SKM-1 treated with dmso at 0.1 percent for 144 hours (cell line): ENCODE measurements around the gene PDE1C.

ENCODE experiments used
- DNase-seq: peaks from one replicate; lab custom pipeline; 2025; ENCODE audit not compliant: unreplicated experiment; lab: John Stamatoyannopoulos, UW

The PDE1C gene

DNA sequence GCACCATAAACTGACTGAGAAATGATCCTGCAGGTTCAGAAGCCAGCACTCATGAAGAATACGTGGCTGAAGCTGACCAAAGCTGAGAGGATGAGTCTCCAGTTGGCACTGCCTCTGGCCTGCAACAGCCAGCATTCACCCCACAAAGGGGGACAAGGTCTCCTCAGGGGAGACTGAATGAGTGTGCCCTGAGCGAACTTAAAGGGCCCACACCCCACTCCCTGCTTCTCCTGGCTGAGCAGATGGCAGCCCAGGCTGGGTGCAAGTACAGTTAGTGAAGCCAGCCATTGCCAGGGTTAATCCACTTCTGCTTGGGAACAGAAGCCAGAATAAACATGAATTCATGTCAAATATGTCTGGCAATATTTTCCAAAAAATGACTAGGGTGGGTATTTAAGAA is 285.1 kb downstream of the PDE1C start:
- no peak for DNase-seq

DNA sequence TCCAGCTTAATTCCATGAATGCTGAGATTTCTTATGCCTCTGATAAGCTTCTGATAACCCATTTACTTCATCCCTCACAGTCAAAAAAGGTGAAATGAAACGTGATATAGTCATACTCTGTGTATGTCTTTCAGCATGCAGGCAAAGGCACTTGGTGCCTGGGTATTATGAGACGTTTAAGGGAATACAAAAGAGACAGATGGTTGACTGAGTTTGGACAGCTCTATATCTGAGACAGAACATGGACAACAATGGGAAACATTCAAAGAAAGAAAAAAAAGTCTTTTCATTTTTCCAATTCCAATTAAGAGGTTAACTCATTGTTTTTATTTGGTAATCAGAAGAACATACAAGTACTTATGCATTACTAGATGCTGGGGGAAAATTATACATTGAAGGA is 287.0 kb downstream of the PDE1C start:
- DNase-seq = no peak

DNA sequence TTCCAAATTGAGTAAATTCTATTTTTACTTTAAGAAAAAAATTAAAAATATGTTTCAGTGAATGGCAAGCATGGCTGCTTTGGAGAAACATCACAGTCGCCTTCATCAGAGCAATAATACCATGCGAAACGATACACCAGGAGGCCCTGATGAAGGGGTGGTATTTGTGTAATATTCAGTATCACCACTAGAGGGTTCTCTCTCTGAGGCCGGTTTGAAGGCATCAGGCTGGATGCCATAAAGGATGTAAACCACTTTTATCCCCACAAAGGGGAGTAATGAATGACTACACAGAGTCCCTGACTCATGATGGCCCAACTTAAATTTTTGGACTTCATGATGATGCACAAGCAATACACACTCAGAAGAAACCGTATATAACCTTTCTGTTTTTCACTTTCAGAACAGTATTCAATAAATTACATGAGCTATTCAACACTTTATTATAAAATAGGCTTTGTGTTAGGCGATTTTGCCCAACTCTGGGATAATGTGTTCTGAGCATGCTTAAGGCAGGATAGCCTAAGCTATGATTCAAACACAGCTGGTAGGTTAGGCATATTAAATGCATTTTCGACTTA is 287.7 kb downstream of the PDE1C start:
- peak; percentile 21 for DNase-seq

DNA sequence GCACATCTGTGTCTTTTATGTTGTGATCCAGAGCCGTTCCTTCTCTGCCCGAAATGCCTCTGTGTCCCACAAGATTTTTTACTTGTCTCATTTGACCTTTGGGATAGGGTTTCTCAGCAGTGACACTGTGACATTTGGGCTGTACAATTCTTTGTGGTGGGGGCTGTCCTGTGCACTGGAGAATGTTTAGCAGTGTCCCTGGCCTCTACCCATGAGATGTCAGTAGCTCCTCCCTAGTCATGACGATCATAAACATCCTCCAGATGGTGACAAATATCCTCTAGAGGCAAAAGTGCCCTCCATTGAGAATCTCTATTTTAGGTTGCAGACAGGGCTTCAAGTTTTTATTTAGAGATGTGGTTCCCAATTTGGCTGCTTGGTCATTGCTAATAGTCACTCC is 291.9 kb downstream of the PDE1C start:
- DNase-seq = no peak

DNA sequence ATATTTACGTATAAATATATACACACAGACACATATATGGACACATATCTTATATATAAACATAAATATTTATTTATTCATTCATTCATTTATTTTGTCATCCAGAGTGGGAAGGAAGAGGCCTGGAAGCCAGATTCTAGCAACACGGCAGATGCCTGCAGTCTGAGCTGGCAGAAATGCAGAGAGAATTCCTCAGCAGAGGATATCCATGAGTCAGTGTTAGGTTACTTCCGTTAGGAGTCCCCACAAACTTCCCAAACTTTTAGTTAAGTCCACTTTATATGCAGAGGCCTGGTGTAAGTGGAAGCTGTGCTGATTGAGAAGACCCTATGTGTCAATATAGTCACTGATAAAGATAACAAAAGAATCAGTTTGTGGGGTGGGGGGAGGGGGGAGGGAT is 293.6 kb downstream of the PDE1C start:
- no peak for DNase-seq

DNA sequence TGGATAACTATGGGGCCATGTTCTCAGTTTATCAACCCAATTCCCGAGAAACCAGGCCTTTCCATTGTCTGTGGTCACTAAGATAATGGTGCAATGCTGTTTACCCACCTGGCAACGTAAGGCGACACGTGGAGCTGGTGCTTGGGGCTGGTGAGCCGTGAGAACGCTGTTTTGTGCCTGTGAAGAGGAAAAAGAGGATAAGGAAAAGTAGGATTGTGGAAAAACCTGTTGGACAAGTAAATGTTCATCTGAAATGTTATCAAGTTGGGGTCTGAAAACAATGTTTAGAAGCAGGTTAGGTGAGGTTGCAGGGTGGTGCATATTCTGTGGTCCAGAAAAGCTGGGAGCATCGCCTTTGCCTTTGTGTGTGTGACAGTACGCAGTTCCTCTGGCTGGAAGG is 294.7 kb downstream of the PDE1C start:
- DNase-seq = no peak

DNA sequence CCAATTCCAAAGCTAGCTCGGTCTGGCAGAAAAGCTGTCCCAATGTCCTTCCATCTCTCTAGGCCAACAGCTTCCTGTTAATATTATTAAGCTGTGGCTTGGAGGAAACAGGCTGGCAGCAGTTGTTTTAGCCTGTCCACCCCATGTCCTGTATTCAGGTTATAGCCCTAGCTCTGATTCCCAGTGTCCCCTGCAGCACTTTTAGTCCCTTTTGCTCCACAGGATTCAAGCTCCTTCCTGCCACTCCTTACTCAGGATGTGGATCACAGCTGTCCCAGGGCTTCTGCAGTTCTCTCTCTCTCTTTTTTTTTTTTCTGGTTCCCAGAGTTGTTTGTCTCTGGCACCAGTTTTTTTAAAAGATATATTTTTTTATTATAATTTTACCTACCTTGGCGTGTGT is 298.0 kb downstream of the PDE1C start:
- DNase-seq = no peak

DNA sequence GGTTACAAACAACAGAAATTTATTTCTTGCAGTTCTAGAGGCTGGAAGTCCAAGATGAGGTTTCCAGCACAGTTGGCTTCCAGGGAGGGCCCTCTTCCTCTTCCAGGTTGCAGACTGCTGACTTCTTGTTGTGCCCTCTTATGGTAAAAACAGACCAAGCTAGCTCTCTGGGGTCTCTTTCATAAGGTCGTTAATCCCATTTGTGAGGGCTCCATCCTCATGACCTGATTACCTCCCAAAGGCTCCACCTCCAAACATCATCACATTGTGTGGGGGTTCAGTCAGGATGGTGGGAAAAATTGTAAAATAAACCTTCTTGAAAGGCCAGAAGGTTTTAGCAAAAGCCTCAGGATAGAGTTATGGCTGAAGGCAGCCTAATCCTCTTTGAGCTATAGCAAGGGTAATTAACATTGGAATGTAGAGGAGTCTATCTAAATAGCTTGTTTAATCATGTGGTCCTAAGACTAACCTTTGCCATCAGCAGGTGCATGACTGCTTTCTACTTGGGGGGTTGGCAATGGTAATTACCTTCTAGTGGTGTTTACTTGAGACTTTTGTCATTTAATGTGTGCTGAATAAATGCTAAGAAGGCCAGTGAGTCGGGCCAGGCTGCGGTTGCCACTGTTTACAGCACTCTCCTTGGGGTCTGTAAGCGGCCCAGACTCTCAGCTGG is 302.4 kb downstream of the PDE1C start:
- no peak for DNase-seq

DNA sequence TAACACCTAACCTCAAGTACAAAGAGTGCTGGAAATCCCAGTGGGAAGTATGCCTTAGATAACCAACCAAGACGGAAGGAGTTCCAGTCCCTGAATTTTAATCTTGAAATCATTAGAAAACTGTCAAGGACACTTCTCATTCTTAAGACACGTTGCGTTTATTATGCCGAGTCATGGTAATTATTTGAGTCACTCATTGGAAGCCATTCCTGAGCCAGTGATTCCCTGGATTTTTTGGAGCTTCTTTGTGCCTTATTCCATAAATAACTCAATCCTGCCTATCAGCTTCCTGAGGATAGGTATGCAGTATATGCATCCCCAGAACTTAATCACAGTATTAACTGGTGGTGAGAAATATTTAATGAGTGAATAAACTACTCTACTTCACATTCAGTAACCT is 305.7 kb downstream of the PDE1C start:
- no peak for DNase-seq

DNA sequence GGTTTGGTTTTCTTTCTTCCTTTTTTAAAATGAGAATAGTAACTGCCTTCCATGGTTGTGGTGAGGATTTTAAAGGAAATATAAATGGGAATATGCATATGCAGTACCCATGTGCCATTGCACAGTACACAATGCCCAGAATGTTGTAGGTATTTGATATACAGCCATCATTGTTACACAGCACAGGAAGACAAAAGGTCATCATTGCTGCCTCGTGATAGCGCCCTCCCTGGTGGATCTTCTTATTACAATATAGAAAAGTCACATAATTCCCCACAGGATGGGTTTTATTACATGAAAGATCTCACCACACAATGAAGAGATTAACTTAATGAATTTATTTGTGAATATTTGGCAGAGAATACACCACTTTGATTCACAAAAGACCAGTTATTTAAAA is 306.7 kb downstream of the PDE1C start:
- no peak for DNase-seq

DNA sequence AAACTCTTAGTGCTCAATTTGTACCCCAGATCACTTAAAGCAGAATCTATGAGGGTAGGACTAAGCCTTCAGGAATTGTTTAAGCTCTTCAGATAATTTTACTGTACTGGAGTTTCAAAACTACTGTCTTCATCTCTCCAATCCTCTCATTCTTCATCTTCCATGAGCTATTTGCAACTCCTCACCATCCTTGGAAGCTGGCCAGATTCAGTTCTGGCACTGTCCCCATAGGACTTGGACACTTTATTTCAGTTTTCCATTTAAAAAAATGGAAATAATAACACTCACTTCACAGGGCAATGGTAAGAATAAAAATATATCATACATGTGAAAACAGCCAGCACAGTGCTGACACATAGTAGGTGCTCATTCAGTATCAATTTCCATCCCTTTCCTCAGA is 308.6 kb downstream of the PDE1C start:
- DNase-seq = no peak

DNA sequence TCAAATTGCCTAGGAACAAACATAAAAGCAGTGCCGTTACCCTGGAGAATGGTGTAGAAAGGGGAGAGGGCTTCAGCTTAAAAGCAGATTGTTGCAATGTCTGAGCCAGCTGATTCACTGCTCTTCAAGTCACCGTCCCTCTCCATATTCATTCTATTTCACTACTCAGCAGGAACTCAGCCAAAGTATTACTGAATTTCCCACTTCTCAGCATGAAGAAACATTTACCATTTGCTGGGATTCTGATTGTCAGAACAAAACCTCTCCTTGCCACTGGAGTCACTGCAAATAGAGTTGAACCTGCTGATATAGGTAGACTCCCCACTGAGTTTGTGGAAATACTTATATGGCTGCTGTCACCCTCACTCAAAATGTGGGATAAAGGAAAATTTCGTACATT is 311.5 kb downstream of the PDE1C start:
- no peak for DNase-seq

DNA sequence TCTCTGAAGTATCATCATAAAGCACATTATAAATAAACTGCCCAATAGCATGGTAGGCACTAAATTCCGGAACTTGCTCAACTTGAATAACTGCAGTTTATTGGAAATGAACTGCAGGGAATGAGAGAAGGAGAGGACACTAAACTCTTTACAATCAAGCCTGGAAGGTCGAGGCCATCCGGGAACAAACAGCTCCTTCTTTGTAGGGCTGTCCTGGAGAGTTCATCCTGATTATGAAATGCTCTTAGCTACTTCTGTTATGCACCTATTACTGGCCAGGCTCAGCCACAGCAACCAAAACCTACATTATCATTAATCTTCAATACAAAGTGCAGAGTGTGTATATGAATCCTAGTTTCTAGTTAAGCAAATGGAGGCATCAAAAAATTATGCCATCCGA is 318.5 kb downstream of the PDE1C start:
- no peak for DNase-seq

DNA sequence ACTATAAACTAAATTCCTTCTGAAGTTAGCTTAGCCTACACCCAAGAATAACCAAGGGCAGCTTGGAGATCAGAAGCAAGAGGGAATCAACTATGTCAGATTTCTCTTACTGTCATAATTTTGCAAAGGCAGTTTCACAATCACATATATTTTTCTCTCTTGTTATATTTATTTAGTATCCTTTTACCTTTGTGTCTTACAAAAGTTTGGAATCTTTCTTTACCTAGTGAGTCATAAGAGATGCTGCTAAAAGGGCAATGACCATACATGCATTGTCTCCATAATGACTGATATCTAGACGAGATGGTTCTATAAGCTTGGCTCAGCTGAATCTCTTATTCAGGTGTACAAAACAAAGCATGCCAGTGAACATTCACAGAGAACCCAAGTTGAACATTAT is 322.1 kb downstream of the PDE1C start:
- no peak for DNase-seq

DNA sequence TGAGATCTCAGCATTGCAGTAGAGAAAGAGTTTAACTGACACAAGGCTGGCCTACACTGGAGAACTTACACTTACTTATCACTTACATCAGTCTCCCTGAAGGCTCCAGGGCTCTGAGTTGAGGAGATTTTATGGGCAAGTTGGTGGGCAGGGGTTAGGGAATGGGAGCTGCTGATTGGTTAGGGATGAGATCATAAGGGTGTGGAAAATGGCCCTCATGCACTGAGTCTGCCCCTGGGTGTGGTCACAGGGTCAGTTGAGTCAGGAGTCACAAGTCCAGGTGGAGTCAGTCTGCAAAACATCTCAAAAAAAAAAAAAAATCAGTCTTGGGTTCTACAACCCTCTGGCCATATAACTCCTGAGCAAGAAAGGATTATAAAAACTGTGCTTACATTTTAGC is 322.7 kb downstream of the PDE1C start:
- no peak for DNase-seq

DNA sequence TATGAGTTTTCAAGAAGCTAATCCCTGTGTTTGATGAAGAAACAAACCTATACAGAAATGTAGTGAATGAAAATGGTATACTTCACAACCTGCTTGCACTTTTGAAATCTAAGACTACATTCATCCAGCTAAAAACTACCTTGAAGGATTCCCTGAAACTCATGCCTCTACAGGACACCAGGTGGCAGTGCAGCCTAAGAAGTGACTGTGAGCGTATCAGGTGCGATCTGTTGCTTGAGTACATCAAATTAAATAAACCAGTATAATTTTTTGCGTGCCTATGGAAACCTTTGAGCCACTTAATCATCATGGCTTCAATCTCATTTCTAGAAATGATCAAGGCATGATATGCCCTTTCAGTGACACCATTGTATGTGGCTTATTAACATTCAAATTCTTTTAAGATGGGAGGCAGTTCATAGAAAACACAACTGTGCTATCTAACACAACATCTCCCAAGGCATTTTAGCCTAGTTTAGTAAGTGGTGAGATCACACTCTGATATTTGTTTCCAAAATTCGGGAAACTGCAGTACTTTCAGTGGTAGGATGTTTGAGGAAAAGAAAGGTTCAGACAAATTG is 325.8 kb downstream of the PDE1C start:
- DNase-seq = peak; percentile 62

DNA sequence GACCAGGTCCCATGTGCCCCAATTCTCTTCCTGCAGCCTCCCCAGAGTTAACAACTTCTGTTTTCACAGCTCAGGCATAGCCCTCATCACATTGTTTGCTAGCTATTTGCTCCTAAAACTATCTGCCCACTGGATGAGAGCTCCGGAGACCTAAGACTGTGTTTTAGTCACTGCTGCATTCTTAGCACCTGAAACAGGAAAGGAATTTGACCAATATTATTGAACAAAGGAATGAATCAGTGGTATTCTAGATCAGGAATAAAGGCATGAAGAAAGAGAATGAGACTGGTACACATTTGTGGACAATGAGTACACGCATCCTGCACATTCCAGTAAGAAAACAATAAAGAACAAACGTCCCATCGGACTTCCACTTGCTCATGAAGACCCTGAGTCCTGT is 328.4 kb downstream of the PDE1C start:
- DNase-seq = no peak

DNA sequence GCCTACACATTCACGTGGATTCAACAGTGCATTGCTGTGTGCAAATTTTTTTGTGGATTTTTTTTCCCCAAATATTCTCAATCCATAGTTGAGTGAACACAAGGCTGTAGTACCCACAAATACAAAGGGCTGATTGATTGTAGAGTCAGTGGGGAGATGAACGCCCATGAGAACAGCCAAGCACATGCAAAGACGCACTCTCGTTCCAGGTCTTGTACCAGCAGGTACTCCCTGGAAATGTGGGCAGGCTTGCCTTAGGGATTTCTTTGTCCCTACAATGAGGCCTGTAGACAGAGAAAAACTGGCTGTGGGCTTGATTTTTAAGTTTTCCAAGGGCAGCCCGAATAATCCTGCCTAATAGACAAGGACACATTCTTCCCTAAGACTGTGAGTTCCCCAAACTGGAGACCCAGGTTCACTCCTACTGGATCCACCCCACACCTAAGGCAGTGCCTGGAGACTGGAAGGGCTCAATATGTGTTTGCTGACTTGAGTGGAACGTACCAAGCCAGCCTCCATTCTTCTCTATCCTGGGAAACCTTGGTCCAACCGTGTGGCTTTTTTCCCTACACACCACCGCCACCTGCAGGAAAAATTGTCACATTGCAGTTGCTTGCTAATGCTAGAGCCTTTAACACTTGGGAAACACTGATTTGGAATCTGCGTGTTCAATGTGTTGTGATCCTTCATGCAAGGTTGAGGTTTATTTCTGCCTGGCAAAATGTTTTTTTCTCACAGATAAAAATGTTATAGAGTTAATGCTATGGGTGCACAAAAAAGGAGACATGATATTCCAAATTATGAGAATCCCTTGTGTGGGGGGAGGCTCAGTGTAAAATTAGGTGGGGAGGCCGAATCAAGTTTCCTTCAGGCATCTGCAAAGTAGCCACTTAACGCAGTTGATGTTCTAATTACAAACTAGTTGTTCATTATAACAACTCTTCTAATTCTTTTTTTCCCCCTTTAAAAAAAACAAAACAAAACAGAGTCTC is 333.9 kb downstream of the PDE1C start:
- DNase-seq = peak; percentile 64

DNA sequence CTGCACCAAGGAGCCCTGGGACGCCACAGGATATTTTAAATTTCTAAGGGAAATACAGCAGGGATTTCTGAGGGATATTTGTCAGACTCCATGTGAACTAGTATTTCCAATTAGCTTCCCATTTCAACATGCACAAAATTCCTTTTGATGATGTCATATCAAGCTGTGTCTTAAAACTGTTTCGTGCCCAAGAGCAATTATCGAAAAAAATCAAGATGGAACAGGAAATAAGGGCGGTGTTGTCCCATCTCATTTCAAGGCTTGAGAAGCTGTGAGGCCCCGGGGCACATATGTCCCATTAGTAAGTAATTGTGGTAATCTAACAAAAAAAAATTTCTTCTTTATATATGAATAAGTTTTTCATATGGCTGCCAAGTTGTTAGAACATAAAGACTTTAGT is 335.8 kb downstream of the PDE1C start:
- DNase-seq = no peak

DNA sequence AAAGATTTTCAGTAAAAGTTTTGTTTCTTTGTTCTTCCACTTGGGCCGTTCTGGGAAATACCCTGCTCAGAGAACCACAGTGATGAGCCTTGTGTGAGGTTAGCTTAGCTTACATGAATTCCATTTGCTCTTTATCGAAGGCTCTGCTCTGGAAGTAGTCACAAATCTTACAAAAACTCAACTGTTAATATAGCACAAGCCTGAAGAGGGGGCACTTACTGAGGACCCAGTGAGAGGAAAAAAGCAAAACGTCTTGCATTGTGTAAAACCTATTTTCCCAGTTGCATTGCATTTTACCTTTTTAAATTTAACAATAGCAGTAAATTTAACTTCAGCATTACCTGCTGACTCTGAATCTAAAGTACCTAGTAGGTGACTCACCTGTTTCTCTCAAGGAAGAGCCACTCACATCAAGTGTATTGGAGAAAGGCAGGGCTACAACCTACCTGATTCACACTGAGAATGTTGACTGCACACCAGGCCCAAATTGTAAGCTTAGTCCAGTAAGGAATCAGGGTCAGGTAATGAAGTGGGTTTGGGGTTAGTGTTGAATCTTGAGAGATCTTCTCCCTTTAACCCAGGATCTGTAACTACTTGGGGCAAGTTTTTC is 340.9 kb downstream of the PDE1C start:
- DNase-seq = no peak

DNA sequence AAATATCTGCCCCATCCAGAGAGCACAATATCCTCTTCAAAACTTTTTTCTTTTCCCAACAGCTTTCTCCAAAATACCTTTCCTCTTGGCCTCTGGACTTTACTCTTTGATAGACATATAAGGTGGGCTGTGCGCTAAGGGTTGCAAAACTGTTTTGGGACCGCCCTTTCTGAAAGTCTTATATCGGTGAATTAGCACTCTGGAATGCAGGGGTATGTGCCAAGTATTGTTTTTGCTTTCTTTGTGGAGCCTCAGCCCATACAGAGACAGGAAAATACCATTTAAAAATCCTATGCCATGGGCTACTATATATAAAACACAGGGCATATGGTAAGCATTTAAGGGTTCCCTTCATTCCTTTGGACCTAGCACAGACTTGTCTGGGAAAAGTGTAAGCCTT is 345.5 kb downstream of the PDE1C start:
- no peak for DNase-seq
